Heart left ventricle (tissue), 16 donors: ENCODE results near the gene ACTL7B. TPM values are rescaled to one million over a fixed set of nuclear protein-coding genes. Genes with fewer than 3 reads are reported as not detected.

Source experiments
- ATAC-seq, 4 donors: fragments of 200-7000 bp; cut with Tn5 transposase; one replicate each; pipeline ENCODE4 v1.9.1; 2020 to 2022; ENCODE audit warnings: moderate library complexity in 4 of 4, mild to moderate bottlenecking in 3 of 4, moderate number of reproducible peaks in 1 of 4
- DNase-seq, 5 donors: peaks; one replicate each; pipeline ENCODE4 v3.0.0-alpha.2; 2020
- H3K27ac ChIP-seq, 12 donors: fragments of 200-600 bp; sonication (generic) in 4 of 12; one replicate each; pipeline versions ENCODE4 v1.5.0 to v1.8.0; 2016 to 2022; ENCODE audit warnings: mild to moderate bottlenecking in 2 of 12
- H3K27me3 ChIP-seq, 9 donors: fragments of 200-600 bp; sonication (generic) in 2 of 9; one replicate each; pipeline versions ENCODE4 v1.5.1 to v1.8.0; 2016 to 2022; ENCODE audit warnings: mild to moderate bottlenecking in 3 of 9
- H3K36me3 ChIP-seq, 9 donors: fragments of 200-600 bp; sonication (generic) in 2 of 9; one replicate each; pipeline versions ENCODE4 v1.5.0 to v1.8.0; 2018 to 2022; ENCODE audit warnings: mild to moderate bottlenecking in 2 of 9
- H3K4me1 ChIP-seq, 12 donors: fragments of 200-600 bp; sonication (generic) in 4 of 12; one replicate each; pipeline versions ENCODE4 v1.5.0 to v1.8.0; 2016 to 2022; ENCODE audit warnings: mild to moderate bottlenecking in 3 of 12
- H3K4me3 ChIP-seq, 12 donors: fragments of 200-600 bp; sonication (generic) in 4 of 12; one replicate each; pipeline versions ENCODE4 v1.5.0 to v1.8.0; 2017 to 2022; ENCODE audit warnings: mild to moderate bottlenecking in 9 of 12, moderate library complexity in 4 of 12
- H3K9me3 ChIP-seq, 12 donors: fragments of 200-600 bp; sonication (generic) in 4 of 12; one replicate each; pipeline versions ENCODE4 v1.5.0 to v1.8.0; 2016 to 2022; ENCODE audit warnings: mild to moderate bottlenecking in 1 of 12
- CTCF ChIP-seq, 12 donors: fragments of 200-600 bp; sonication (generic) in 4 of 12; IDR thresholded peaks; one replicate each; pipeline versions ENCODE4 v1.5.0 to v1.8.0; 2018 to 2022; ENCODE audit warnings: antibody characterized with exemption in 12 of 12, mild to moderate bottlenecking in 5 of 12
- POLR2A ChIP-seq, 2 donors: fragments of 450-650 bp; IDR thresholded peaks; one replicate each; pipeline ENCODE4 v1.6.1; 2017; ENCODE audit warnings: antibody characterized with exemption in 2 of 2, mild to moderate bottlenecking in 2 of 2, moderate library complexity in 2 of 2
- WGBS, 4 donors: extraction: QIAGEN DNeasy Blood & Tissue Kit in 2 of 4; methylation state at CpG; one replicate each; pipeline versions ENCODE4 v1.1.5 to v1.1.7; 2013 to 2018; 5-methylcytosine and 5-hydroxymethylcytosine counted together
- intact Hi-C, 10 donors: fragments of 100-400 bp; cut with DNase I; formaldehyde crosslinking; loops; one replicate each; pipeline versions ENCODE4 v1.11.1 to v1.14.2; 2022
- polyA plus RNA-seq, 2 donors: library from polyadenylated mRNA; stranded (reverse); fragments of 200-250 nt; gene quantifications; one replicate each; pipeline ENCODE4 v1.2.3, GENCODE V29; 2013
- total RNA-seq, 9 donors: library from RNA; depleted of rRNA in 2 of 9; stranded (reverse); fragments of >200 nt in 2 of 9; fragmentation: NEBNext Ultra II Directional in 3 of 9; extraction: Animal tissue kit (Norgen Biotek cat#: 25700) in 3 of 9; gene quantifications; one replicate each; pipeline versions ENCODE4 v1.1.0 to v1.2.4, GENCODE V29; 2016 to 2023
- donor health status: ischemic (EF 13 %, LVEDD 7.1; RV severe dilation, severe dysfunction).
- donor health status: healthy with polysubstance abuse.
- donor health status: DM: no; HTN: yes; CAD: no.
- donor health status: DM: no; HTN: no; CAD: no.
- donor health status: ischemic (EF 25% LVEDD 6.9; RV normal size, moderate dysfunction).
- donor health status: ischemic (EF 25% LVEDD 5.7; RV mildly dilated, moderate dysfunction).
- donor health status: healthy.
- donor health status: DM: yes; HTN: yes; CAD: no.
- donor health status: ischemic (EF 35%, LVEDD 5.7; RV mildly dilated, moderate dysfunction).
- donor health status: nonischemic (EF 11% LVEDD 7.7; RV severe dilation, severe dysfunction).
- donor health status: DM: yes; HTN: yes; CAD: no.
- donor health status: PGD.
- donor health status: ischemic (EF 29% LVEDD 5.4; RV normal size, mild dysfunction).
- donor health status: nonischemic (EF 23%, LVEDD 6.1; RV moderate dilation, normal function).

The ACTL7B gene
- total and polyA plus RNA-seq, 11 donors, result not detected

DNA sequence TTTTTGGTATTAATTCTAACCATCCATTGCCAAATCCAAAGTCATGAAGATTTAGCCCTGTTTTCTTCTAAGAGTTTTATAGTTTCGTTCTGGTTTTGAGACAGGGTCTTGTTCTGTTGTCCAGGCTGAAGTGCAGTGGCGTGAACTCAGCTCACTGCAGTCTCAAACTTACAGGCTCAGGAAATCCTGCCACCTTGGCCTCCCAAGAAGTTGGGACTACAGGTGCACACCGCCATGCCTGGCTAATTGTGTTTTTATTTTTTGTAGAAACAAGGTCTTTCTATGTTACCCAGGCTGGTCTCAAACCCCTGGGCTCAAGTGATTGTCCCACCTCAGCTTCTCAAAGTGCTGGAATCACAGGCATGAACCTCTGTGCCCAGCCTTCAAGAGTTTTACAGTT is 27.3 kb upstream of the ACTL7B start:
- no peak for DNase-seq
- H3K36me3 ChIP-seq, result peaks cover 0 to 97% (median 68%) of the 10 kb centered on the region in 9 donors
- WGBS, 4 donors, result 96 to 99% (median 98%) methylated on average over 3 of the region's 3 CpGs

GRCh38 chr9:108882052-108882888 is 26.5 kb upstream of the ACTL7B start:
- ATAC-seq, result no peak
- no peak for TF ChIP-seq POLR2A (IDR thresholded peaks at IDR 0.05)
- TF ChIP-seq CTCF (IDR thresholded peaks at IDR 0.05), result no peak
- Histone ChIP-seq H3K9me3 (peaks cover 0 to 6% (median 0%) of the 10 kb centered on the region in 12 donors), H3K36me3 (peaks cover 0 to 97% (median 68%) of the 10 kb centered on the region in 9 donors), H3K4me1 (peaks cover 0 to 7% (median 0%) of the 10 kb centered on the region in 12 donors), H3K4me3 (no peak overlapping the region), H3K27me3 (no peaks in the 10 kb centered on the region), H3K27ac (no peak overlapping the region)
- WGBS, 4 donors, result 93 to 97% (median 96%) methylated on average over 6 of the region's 6 CpGs
- DNase-seq, result no peak
- intact Hi-C loops, result loop anchor here in 2 of 10 donors (10.0 kb wide), 1 partner anchor 443 kb away; the partner anchor contains the start of gene EPB41L4B (in 2 of the 2)

More for the DNA sequence above, 27.3 kb upstream of the ACTL7B start:
- ATAC-seq, result no peak
- intact Hi-C loops, result loop anchor here in 2 of 10 donors (10.0 kb wide), 1 partner anchor 442 kb away; the partner anchor contains the start of gene EPB41L4B (in 2 of the 2)
- no peak overlapping the region for H3K27ac ChIP-seq
- H3K9me3 ChIP-seq, result peaks cover 0 to 6% (median 0%) of the 10 kb centered on the region in 12 donors
- TF ChIP-seq POLR2A (IDR thresholded peaks at IDR 0.05) (no peak), CTCF (IDR thresholded peaks at IDR 0.05) (no peak)
- no peak overlapping the region for H3K4me3 ChIP-seq
- H3K27me3 ChIP-seq, result no peaks in the 10 kb centered on the region
- peaks cover 0 to 13% (median 0%) of the 10 kb centered on the region in 12 donors for H3K4me1 ChIP-seq

GRCh38 chr9:108880738-108881316 is 25.0 kb upstream of the ACTL7B start:
- intact Hi-C loops, result loop anchor here in 2 of 10 donors (10.0 kb wide), 1 partner anchor 444 kb away; the partner anchor contains the start of gene EPB41L4B (in 2 of the 2)
- no peak for ATAC-seq
- H3K4me3 ChIP-seq, result no peak overlapping the region
- H3K4me1 ChIP-seq, result peaks cover 0 to 4% (median 0%) of the 10 kb centered on the region in 12 donors
- no peak for TF ChIP-seq POLR2A (IDR thresholded peaks at IDR 0.05)
- TF ChIP-seq CTCF (IDR thresholded peaks at IDR 0.05), result no peak
- peaks cover 0 to 97% (median 77%) of the 10 kb centered on the region in 9 donors for H3K36me3 ChIP-seq
- 82 to 87% (median 85%) methylated on average over 3 of the region's 3 CpGs for WGBS, 4 donors
- H3K27ac ChIP-seq, result no peak overlapping the region
- peaks cover 0 to 6% (median 0%) of the 10 kb centered on the region in 12 donors for H3K9me3 ChIP-seq
- no peak for DNase-seq
- H3K27me3 ChIP-seq, result no peaks in the 10 kb centered on the region

DNA sequence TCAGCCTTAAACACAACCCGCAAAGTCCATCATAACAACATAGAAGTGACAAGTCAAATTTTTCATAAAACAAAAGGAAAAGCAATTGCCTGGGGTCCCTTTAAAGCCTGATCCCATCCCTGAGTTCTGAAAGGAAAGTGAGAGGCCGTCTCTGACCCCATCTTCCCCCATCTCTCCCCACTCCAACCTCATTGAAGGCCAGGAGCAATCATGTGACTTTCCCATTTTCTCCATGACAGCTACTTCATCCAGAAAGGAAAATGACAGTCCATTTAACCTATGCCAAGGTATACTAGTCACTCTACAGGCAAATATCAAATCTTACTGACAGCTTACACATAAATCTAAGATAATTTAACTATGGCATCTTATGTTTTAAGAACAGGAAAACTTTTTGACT is 21.7 kb upstream of the ACTL7B start:
- Histone ChIP-seq H3K27me3 (no peaks in the 10 kb centered on the region), H3K36me3 (peaks cover 0 to 100% (median 96%) of the 10 kb centered on the region in 9 donors), H3K4me3 (no peak overlapping the region), H3K9me3 (no peaks in the 10 kb centered on the region), H3K4me1 (no peaks in the 10 kb centered on the region), H3K27ac (no peak overlapping the region)
- TF ChIP-seq POLR2A (IDR thresholded peaks at IDR 0.05) (no peak), CTCF (IDR thresholded peaks at IDR 0.05) (no peak)
- ATAC-seq, result no peak
- WGBS, 4 donors, result 96 to 99% (median 96%) methylated on average over 2 of the region's 2 CpGs
- no peak for DNase-seq
- intact Hi-C loops, result no loop called here
